ENCODE results near the gene SH2D2A. TPM values are rescaled to one million over a fixed set of nuclear protein-coding genes. Genes with fewer than 3 reads are reported as not detected.

The SH2D2A gene
- total RNA-seq, 1 experiment from 2014 or later: 8.2 TPM

DNA sequence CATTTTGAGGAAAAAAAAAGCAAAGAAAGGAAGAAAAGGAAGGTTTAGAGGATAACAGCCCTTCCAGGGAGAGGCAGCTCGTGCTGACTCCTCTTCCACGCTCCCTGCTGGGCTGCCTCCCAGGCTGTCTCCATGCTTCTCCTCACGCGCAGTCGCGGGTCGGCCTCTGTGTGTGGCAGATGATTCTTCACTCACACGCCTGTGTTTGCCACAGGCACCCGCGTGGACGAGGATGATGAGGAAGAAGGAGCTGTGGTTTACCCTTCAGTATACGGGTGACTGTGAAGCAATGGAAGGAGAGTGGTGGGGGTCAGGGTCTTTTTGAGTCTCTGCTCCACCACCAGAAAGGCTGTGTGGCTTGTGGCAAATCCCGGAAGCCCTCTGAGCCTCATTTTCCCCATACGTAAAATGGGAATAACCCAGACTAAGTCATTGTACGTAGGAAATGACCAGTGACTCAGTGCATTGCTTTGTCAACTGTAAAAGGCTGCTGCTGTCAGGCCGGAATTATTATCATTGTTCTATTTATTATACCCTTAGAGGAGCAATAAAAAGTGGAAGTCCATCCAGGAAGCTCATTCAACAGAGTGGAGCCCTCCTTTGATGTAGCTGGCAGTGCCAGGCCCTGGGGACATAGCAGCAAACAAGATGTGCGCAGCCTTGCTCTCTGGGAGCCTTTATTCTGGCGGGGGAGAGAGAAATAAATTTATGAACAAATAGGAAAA lies 11.9 kb upstream of the SH2D2A start:
- DNase-seq (ENCODE audit: low read depth): no peak

DNA sequence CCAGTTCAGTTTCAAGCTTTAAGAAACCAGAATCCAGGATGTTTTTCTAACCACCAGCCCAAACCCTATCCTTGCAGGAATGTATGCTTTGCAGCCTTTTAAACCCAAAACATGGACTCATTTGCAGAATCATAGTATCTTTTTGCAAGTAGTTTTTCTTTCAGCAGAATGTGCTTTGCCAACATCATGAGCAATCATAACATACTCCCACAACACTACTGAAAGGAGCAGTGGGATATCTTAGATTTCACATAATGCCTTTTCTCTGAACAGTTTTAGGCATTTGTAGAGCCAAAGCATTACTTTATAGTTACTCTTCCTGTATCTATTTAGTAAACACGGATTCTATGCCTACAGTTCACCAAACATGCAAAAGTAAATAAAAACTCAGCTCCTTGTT lies 10.0 kb upstream of the SH2D2A start:
- DNase-seq (ENCODE audit: low read depth): no peak

DNA sequence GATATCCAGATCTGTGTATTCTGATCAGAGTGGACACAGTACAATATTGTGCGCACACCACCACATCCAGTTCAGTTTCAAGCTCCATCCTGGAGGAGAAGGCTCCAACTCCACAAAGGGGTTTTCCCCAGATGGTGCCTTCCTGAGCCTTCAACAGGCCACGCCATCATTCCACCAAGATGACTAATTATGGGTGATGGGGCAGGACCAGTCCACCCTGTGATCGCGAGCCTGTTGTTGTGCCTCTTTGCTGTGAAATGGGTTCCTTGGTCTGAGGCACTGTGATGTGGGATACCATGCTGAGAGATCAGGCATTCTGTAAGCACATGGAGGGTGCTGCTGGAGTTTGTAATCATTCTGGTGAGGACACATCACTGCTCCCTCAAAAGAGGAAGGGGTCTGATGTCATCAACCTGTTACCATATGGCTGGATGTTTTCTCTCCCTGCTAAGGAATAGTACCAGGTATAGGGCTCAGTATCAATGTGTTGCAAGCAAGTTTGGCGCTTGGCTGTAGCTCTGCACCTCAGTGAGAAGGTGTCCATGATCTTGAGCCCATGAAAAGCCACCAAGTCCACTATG lies 6.7 kb upstream of the SH2D2A start:
- DNase-seq (ENCODE audit: low read depth): peak; percentile 38

DNA sequence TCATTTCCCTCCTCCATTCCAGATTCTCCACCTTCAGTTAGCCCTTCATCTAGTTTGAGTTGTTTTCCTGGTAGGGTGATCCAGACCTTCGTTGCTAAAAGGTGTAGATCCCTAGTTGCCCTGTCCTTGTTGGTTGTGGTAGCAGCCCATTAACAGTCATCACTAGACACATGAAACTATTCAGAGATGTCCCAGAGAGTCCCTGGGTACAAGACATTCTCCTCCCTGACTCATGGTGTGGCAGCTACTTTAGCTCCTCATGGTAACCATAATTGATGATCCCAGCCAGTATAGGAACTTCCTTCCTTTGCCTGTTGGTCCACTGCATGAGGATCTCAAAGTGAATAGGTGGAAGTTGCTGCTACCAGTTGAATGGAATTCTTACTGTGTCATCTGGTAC lies 6.0 kb upstream of the SH2D2A start:
- DNase-seq (ENCODE audit: low read depth): no peak

DNA sequence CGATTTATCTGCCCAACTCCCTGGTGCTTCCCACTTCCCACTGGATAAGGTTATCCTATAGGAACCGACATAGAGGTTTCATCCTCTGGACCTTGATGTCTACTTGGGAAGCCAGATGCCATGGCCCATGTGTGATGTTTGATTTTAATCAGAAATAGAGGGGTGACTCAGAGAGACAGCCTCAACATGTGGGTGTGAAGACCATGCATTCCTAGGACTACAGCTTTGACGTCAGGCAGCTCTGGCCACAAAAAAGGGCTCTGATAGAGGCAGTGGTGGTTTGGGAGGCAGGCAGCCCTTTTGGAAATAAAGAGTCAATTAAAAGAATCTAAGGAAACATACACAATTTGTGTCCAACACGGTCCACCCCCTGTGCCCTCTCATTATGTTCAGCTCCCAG lies 5.2 kb upstream of the SH2D2A start:
- DNase-seq (ENCODE audit: low read depth): no peak

DNA sequence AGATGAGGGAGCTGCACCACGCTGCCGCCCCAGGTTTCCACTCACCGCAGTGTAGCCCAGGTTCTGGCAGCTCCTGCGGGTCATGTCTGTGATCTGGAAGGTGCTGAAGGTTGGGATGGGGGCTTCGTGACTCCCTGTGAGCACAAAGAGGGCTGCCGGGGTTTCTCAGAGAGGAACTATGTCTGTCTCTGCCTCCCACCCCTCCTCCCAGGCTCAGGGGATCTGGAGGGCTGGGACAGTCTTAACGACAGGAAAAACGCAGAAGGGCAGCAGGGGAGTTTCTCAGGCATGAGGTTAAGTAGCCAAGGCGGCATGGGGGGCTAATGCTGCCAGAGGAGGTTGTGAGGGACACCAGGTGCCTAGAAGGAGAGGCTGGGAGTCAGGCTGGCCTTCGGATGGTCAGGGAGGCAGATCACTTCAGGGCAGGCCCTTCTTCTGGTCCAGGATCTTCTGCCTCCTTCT lies 656 bp downstream of the SH2D2A start:
- no peak for DNase-seq (ENCODE audit: low read depth)

DNA sequence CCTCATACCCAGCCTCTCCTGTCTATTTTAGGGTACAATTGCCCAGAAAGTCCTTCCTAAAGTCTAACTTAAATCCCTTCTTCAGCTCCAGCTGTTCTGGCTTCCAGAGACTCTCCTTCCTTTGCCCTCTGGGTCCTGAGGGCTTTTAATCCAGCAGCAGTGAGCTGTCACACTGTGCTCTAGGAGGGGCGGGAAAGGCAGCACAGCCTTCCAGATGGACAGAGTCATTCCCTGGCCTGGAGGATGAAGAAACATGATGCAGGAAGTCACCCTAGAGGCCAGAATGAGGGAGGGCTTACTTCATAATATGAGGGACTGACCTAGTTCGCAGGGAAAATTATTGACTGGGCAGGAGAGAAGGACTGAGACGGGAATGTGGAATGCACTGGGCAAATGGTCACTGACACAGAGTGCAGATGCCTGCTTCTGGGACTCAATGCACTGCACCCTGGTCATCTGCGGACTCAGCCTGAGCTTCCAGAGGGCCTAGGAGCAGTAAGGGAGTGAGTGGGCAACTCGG lies 1.3 kb downstream of the SH2D2A start:
- peak; percentile 81 for DNase-seq (ENCODE audit: low read depth)

DNA sequence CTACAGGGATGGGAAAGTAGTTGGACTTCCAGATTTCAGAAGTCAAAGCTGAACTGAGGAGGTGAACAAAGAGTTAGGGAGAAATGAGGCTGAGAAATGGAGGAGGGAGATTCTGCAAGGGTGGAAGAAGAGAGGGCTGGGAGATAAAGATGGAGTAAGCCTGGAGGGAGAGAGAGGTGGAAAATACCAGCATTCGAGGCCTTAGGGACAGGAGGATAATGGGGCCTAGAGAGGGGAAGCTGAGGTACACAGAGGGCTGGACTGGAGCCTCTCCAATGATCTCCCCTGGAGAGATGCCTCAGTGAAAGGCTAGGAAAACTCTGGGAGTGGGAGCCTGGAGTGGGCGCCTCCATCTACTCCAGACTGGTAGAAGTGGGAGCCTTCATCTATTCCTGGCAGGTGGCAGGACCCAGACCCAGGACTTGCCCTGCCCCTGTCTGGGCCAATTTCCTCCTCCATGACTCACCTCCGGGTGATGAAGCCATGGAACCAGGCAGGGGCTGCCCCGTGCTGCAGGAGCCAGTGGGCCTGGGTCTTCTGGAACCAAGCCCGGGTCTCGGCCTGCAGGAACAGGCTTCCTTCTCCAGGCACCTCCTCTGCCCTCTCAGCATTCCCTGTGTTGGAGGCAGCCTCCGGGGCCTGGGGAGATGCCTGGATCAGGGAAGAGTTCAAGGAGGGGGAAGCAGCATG lies 1.9 kb downstream of the SH2D2A start:
- DNase-seq (ENCODE audit: low read depth): peak; percentile 62

DNA sequence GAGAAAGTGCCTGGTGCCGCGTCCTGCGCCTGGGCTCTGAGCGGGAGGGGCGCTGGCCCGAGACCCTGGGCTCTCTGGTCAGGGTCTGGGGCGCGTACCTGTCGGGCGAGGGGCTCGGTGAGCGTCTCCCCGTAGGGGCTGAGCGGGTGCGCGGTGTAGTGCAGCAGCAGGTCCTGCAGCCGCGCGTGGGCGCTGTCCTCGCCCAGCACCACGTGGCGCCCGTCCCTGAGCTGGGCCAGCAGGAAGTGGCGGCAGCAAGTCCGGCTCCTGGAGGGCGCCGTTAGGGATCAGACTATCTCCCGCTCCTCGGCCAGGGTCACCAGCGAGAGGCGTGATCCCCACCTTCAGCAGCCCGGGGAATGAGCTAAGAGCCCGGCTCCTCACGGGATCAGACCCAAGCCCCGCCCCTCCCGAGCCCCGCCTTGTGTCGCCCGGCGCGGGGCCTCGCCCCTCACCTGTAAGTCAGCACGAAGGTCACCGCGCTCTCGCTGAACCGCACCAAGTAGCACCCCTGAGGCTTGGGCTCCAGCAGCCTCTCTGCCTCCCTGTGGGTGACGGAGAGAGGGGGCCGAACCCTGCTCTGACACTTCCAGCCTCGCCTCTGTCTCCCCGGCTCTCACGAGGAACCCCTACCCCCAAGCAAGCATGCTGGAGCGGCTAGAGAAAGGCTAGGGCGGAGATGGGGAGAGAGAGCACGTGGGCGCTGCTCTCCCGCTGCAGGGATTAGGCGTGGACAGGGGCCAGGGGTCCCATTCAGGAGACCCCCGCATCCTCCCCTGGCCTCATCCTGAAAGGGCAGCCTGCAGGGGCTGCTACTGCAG lies 2.7 kb downstream of the SH2D2A start:
- DNase-seq (ENCODE audit: low read depth): no peak

DNA sequence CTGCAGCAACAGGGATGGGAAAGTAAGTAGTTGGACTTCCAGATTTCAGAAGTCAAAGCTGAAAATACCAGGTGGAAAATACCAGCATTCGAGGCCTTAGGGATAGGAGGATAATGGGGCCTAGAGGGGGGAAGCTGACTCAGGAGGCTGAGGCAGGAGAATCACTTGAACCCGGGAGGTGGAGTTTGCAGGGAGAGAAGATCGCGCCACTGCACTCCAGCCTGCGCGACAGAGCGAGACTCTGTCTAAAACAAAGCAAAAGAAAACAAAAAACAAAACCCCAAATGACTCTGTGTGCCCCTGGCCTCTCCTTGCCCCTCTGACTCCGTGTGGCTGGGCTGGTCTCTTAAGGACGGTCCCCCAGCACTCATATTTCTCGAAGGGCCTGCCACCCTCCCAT lies 3.4 kb downstream of the SH2D2A start:
- DNase-seq (ENCODE audit: low read depth): no peak

DNA sequence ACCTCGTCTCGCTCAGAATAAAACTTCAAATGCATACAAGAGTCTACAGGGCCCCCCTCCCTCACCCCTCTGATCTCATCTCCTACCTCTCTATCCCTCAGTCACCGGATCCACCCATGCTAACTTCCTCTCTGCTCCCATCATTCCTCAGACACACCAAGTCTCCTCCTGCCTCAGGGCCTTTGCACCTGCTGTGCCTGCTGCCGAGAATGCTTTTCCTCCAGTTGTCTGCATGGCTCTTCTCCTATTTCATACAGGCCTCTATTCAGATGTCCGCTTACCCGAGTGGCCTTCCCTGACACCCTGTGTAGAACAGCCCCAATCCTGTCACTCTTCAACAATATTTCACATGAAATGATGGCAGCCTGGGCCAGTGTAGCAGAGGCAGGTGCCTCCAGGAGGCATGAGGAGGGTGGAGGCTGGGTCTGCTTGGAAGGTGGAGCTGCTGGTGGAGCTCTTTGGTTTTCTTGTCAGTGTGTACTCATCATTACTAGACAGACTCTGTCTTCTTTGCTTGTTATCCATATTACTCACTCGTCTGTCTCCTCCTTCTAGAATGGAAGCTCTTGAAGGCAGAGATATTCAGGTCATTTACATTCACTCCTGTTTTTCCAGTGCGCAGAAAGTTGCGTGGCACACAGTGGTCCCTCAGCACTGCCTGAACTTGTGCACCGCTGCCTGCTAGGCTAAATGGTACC lies 4.2 kb downstream of the SH2D2A start:
- no peak for DNase-seq (ENCODE audit: low read depth)

DNA sequence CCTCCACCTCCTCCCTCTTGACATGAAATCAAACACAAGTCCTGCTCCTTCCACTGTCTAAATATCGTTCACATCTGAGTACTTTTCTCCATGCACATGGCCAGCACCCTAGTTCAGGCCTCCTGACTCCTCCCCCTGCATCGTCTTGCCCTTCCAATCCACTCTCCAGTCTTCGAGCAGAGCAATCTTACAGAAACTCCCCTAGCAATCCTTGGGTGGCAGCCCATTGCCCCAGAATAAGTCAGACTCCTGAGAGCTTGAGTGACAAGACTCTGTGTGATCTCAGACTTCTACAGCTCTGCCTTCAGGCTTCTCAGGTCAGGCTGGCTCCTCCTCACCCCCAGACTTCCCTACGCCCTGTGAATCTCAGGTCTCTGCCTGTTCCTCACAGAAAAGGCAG lies 5.5 kb downstream of the SH2D2A start:
- no peak for DNase-seq (ENCODE audit: low read depth)

DNA sequence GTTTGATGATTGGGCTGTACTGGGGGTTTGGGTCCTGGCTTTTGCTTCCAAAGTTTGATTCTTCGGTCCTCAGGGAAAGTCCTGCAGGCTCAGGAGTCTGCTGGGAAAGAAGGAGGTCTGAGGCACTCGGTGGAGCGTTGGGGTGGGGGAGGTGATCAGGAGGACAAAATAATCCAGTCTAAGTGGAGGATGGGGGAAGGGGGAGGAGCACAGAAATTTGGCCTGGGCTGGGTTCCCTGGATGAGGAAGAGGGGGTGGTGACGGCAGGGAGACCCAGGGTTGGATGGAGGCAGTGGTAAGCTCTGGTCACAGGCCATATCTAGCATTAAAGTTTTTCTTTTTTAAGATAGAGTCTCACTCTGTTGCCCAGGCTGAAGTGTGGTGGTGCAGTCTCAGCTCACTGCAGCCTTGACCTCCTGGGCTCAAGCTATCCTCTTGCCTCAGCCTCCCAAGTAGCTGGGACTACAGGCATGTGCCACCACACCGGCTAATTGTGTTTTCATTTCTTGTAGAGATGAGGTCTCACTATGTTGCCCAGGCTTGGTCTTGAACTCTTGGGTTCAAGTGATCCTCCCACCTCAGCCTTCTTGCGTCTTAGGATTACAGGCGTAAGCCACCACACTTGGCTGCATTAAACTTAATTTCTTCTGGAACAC lies 6.8 kb downstream of the SH2D2A start:
- DNase-seq (ENCODE audit: low read depth): no peak

DNA sequence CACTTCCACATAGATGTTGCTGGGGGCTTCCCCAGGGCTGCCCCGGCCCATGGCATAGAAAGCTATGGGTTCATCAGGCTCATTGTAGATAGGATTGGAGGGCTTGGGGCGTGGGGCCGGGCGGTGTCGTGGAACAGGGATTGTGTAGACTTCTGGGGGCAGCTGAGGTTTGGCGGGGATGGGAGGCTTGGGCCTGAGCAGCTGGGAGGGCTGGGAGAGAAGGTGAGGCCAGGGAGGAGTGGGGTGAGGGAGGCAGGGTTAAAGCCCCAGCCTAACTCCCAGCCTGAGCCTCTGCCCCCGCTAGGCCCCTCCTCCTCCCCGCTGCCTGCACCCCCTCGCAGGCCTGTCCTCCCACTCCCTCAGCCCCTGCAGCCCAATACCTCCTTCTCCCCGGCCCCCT lies 7.4 kb downstream of the SH2D2A start:
- DNase-seq (ENCODE audit: low read depth): no peak

DNA sequence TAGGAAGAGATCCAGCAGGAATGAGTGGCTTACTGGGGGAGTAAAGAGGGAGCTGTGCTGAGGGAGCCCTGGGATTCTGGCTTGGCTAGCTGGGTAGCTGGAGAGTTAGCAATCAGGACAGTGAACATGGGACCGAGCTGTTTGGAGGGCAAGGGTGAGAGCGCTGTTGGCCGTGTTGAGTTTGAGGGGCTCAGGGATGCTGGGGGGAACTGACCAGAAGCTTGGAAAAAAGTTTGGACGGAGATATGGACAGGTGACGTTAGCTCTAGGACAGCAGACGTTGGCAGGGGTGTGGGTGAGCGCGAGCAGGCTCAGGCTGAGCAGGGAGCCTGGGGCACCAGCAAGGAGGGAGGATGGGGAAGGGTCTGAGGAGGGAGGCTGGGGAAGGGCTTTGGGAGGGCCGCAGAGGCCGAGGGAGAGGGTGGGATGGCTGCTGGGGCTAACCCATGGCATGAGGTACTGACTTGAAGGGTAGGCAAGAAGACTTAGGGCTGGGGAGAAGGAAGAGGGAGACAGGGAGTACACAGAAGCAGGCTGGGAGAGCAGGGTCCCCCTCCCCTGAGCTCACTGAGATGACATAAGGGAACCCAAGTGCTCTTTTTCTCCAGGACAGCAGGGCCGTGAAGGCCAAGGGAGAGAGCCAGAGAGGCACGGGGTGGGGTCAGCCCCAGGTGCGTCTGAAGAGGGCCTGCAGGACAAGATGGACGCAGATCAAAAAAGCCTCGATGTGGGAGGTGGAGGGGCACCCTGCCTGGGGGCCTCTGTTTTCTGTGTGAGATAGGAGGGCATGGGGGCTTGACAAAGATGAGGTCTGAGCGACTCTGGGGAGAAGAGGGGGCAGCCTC lies 8.2 kb downstream of the SH2D2A start:
- DNase-seq (ENCODE audit: low read depth): no peak

DNA sequence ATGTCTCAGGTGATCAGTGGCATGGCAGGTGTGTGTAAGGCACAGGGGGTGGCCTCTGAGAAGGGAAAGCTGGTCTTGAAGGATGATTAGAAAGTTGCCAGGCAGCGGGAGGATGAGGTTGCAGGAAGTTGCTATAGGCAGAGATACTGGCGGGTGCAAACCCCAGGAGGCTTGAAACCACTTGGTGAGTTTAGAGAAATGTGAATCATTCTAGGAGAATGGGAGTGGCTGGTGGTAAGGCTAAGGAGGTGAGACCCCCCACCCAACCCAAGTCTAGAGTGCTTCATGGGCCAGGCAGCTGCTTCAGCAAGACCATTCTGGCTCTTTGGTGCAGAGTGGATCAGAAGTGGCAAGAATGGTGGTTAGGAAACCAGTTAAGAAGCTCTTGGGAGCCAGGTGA lies 9.0 kb downstream of the SH2D2A start:
- DNase-seq (ENCODE audit: low read depth): no peak

DNA sequence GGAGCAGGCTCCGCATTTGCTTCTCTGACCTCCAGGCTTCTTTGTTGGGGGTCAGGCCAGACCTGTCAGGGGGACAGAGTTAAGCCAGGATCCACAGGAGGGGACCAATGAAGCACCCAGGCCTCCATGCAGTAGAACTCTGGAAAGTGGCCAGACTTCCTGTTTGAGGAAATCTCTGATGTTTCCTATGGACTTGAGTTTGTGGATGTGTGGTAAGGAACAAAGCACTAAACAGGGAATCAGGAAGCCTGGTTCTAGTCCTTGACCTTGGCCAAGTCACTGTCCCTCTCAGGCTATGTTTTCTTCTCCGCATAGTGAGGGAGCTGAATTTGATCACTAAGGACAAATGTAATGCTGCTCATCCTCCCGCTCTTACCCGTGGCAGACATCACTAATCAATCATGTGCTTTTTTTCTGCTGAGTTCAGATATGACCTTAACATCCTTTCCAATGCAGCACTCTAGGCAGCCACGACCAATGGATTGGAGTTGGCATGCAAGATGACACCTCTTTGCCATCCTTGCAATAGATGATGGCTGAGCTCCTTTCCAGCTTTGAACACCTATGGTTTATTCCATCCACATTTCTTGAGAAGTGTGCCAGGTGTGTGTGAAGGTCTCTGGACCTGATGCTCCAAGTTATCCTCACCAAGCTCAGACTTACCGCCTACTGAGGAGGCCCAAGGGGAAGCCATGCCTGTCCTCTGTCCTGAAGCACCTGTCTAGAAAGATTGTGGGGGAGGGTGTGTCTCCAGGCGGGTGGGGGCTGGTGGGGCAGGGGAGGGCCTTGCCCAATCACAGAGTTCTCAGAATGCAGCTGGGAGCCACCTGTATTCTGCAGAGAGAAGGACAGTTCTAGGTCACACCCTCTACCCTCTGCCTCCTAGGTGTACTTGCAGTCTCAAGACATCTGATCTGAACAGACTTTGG lies 9.9 kb downstream of the SH2D2A start:
- DNase-seq (ENCODE audit: low read depth): no peak

DNA sequence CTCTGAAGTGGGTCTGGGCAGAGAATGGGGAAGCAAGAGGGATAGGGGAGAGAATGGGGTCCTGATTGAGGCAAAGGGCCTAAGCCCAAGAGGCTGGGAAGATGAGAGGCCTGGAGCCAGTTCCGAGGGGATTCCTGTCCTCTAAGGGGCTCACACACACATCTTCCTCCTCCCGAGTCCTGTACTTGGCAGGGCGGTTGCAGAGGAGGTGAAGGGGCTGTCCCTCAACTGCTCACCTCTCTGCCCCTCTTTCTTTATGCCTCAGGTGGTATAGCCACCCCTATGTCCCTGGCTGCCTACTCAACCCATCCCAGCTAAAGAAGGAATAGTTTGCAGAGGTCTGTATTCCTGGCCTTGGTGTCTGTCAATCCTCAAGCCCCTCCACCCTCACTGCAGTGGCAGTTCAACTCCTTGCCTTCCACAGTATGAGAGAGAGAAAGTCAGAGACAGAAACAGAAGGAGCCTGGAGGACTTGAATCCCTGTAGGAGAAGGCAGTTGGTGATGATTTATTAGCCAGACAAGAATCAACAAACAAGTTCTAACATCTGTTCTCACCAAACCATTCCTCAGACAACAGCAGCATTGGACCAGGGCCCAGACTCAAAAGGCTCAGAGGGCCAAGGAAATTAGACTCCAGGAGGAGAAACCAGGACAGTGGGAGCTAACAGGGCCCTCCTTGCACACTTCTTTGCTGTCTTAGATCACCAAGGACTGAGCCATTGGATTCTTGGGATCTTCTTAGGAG lies 10.7 kb downstream of the SH2D2A start:
- DNase-seq (ENCODE audit: low read depth): no peak

All from HT1080 (cell line).